Smooth muscle cell (in vitro differentiated cells): ENCODE results near the gene TRIM14. TPM values are rescaled to one million over a fixed set of nuclear protein-coding genes. Genes with fewer than 3 reads are reported as not detected.

Experiments
- DNase-seq: peaks from one replicate; lab custom pipeline; 2025; ENCODE audit not compliant: unreplicated experiment; lab: John Stamatoyannopoulos, UW
- H2AFZ ChIP-seq: fragments of 200-600 bp; sonication (generic); 2 replicates; pipeline ENCODE4 v1.6.0; 2016; ENCODE audit warnings: antibody characterized with exemption, low read depth, mild to moderate bottlenecking
- H3F3A ChIP-seq: fragments of 200-600 bp; sonication (generic); 2 replicates; pipeline ENCODE4 v1.6.0; 2017; ENCODE audit warnings: antibody characterized with exemption, low read depth
- H3K27ac ChIP-seq: fragments of 200-600 bp; sonication (generic); 2 replicates; pipeline ENCODE4 v1.5.1; 2016; ENCODE audit warnings: low read depth, mild to moderate bottlenecking
- H3K27me3 ChIP-seq: fragments of 200-600 bp; sonication (generic); 2 replicates; pipeline ENCODE4 v1.6.1; 2016; ENCODE audit warnings: low read depth, mild to moderate bottlenecking
- H3K36me3 ChIP-seq: fragments of 200-600 bp; sonication (generic); 2 replicates; pipeline ENCODE4 v1.5.1; 2016; ENCODE audit warnings: low read depth
- H3K4me1 ChIP-seq: fragments of 200-600 bp; sonication (generic); 2 replicates; pipeline ENCODE4 v1.5.1; 2016; ENCODE audit warnings: low read depth
- H3K4me2 ChIP-seq: fragments of 200-600 bp; sonication (generic); 2 replicates; pipeline ENCODE4 v1.6.0; 2016; ENCODE audit warnings: mild to moderate bottlenecking
- H3K4me3 ChIP-seq: fragments of 200-600 bp; sonication (generic); 2 replicates; pipeline ENCODE4 v1.5.1; 2016; ENCODE audit warnings: mild to moderate bottlenecking
- H3K79me2 ChIP-seq: fragments of 200-600 bp; sonication (generic); 2 replicates; pipeline ENCODE4 v1.6.0; 2016; ENCODE audit warnings: low read depth, mild to moderate bottlenecking
- H3K9ac ChIP-seq: fragments of 200-600 bp; sonication (generic); 2 replicates; pipeline ENCODE4 v1.6.0; 2016; ENCODE audit warnings: low read depth
- H3K9me3 ChIP-seq: fragments of 200-600 bp; sonication (generic); replicated peaks from 2 replicates; pipeline ENCODE4 v1.5.1; 2016; ENCODE audit warnings: low read depth
- H4K20me1 ChIP-seq: fragments of 200-600 bp; sonication (generic); 2 replicates; pipeline ENCODE4 v1.6.0; 2016; ENCODE audit warnings: low read depth
- WGBS: methylation state at CpG from one replicate; pipeline ENCODE4 v1.1.7; 2016; ENCODE audit warnings: low lambda C conversion rate; 5-methylcytosine and 5-hydroxymethylcytosine counted together
- polyA plus RNA-seq: library from polyadenylated mRNA; unstranded; fragments of >200 nt; fragmentation: Nextera tagmentation; extraction: Ambion mirVana; gene quantifications from 2 replicates; pipeline ENCODE4 v1.2.1, GENCODE V29; 2016
- total RNA-seq: library from RNA; depleted of rRNA; stranded (reverse); fragments of >200 nt; gene quantifications from 2 replicates; pipeline ENCODE4 v1.2.3, GENCODE V29; 2014
- TF ChIP-seq, protein P1 (sequence below): fragments of 200-600 bp; sonication (generic); IDR thresholded peaks from 2 replicates; pipeline ENCODE4 v1.5.1; 2017; ENCODE audit warnings: borderline replicate concordance, mild to moderate bottlenecking, antibody characterized with exemption; ENCODE audit not compliant: insufficient read depth, poor library complexity, severe bottlenecking

Gene TRIM14
- total and polyA plus RNA-seq, 2 experiments from 2014 or later: 1.2 to 2.5 TPM

DNA sequence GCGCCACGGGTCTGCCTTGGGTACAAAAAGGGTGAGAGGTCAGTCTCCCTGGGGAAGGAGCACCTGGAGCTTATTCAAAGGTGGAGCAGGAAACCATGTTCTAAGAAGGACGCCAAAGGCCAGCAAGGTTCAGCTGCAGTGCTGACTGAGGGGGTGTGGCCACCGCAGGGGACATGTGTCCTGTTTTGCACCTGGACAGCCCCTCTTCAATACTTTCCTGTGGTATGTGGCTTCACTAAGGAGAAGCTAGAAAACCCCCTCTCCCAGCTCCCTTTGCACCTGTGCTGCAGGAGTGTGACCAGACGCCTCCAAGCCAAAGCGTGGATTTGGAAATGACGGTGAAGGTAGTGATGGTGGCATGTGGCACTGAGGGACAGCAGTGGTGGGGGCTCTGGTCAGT lies 23.6 kb downstream of the TRIM14 start:
- Histone ChIP-seq H4K20me1 (no peaks in the 10 kb centered on the region), H3K27me3 (no peaks in the 10 kb centered on the region), H2AFZ (no peak overlapping the region), H3K36me3 (no peaks in the 10 kb centered on the region), H3K27ac (no peak overlapping the region), H3K4me2 (no peak overlapping the region), H3K4me1 (peaks cover 9% of the 10 kb centered on the region), H3K4me3 (no peak overlapping the region), H3K79me2 (no peaks in the 10 kb centered on the region), H3K9ac (no peak overlapping the region), H3F3A (peaks cover 5% of the 10 kb centered on the region), H3K9me3 (no peaks in the 10 kb centered on the region)
- TF ChIP-seq, protein P1, sequence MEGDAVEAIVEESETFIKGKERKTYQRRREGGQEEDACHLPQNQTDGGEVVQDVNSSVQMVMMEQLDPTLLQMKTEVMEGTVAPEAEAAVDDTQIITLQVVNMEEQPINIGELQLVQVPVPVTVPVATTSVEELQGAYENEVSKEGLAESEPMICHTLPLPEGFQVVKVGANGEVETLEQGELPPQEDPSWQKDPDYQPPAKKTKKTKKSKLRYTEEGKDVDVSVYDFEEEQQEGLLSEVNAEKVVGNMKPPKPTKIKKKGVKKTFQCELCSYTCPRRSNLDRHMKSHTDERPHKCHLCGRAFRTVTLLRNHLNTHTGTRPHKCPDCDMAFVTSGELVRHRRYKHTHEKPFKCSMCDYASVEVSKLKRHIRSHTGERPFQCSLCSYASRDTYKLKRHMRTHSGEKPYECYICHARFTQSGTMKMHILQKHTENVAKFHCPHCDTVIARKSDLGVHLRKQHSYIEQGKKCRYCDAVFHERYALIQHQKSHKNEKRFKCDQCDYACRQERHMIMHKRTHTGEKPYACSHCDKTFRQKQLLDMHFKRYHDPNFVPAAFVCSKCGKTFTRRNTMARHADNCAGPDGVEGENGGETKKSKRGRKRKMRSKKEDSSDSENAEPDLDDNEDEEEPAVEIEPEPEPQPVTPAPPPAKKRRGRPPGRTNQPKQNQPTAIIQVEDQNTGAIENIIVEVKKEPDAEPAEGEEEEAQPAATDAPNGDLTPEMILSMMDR: no peak
- no peak for DNase-seq
- WGBS: 93% methylated on average over 7 of the region's 7 CpGs

DNA sequence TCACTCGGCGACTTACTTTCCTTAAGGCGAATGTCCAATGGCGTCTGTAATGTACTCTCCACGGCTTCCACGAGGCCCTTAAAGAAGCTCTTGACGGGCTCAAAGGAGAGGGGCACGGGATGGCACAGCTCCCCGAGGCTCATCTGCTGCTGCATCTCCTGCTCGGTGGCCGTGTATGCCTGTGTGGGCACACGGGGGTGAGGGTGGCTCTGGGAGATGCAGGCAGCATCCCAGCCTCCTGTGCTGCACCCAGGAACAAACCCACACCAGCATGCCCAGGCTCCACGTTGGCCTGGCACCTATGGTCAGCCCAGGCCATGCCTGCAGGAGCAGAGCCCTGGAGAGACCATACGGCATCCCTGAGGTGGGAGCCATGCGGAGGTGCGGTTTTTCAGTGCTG lies 24.2 kb downstream of the TRIM14 start:
- H3K4me2 ChIP-seq: no peak overlapping the region
- no peaks in the 10 kb centered on the region for H4K20me1 ChIP-seq
- DNase-seq: no peak
- peaks cover 5% of the 10 kb centered on the region for H3F3A ChIP-seq
- H3K4me3 ChIP-seq: no peak overlapping the region
- 95% methylated on average over 16 of the region's 16 CpGs for WGBS
- H3K27me3 ChIP-seq: peaks cover 3% of the 10 kb centered on the region
- H3K36me3 ChIP-seq: no peaks in the 10 kb centered on the region
- H3K9me3 ChIP-seq: no peaks in the 10 kb centered on the region
- no peak overlapping the region for H2AFZ ChIP-seq
- H3K9ac ChIP-seq: no peak overlapping the region
- H3K4me1 ChIP-seq: peaks cover 9% of the 10 kb centered on the region
- H3K79me2 ChIP-seq: no peaks in the 10 kb centered on the region
- H3K27ac ChIP-seq: no peak overlapping the region
- TF ChIP-seq, protein P1: no peak

DNA sequence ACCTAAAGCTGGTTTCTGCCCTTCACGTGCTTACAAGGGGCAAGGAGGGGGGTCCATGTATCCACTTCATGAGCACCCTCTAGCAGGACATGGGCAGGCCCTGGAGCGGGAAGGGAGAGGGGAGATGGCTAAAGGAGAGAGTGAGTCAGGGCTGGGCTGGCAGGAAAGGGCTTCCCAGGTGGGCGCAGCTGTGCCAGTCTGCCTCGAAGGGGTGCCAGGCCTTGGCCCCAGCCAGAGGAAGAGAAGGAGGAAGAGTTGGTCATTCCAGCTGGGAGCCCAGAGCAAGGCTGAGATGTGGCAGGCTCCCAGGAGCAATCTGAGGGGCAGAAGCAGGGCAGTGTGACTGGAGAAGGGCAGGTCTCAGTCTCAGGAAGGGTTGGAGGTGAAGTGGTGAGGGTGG lies 24.7 kb downstream of the TRIM14 start:
- Histone ChIP-seq H3K4me1 (peaks cover 9% of the 10 kb centered on the region), H2AFZ (no peak overlapping the region), H3F3A (peaks cover 5% of the 10 kb centered on the region), H3K4me2 (no peak overlapping the region), H3K27ac (no peak overlapping the region), H3K4me3 (no peak overlapping the region), H3K27me3 (peaks cover 6% of the 10 kb centered on the region), H4K20me1 (no peaks in the 10 kb centered on the region), H3K9ac (no peak overlapping the region), H3K79me2 (no peaks in the 10 kb centered on the region), H3K36me3 (no peaks in the 10 kb centered on the region), H3K9me3 (no peaks in the 10 kb centered on the region)
- 90% methylated on average over 4 of the region's 4 CpGs for WGBS
- TF ChIP-seq, protein P1: no peak
- DNase-seq: no peak

DNA sequence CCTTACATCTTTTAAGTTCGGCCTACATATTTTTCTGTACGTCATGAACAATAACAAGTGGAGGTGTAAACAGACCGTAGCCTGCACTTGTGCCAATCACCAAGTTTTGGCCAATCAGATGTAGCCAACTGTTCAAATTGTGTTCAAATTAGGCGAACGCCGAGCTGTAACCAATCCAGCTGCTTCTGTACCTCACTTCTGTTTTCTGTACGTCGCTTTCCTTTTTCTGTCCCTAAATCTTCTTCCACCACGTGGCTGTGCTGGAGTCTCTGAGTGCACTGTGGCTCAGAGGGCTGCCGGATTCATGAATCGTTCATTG lies 26.4 kb downstream of the TRIM14 start:
- Histone ChIP-seq H3K27ac (no peak overlapping the region), H4K20me1 (no peaks in the 10 kb centered on the region), H3K4me3 (no peak overlapping the region), H3K79me2 (no peaks in the 10 kb centered on the region), H3F3A (peaks cover 5% of the 10 kb centered on the region), H3K36me3 (no peaks in the 10 kb centered on the region), H2AFZ (no peak overlapping the region), H3K27me3 (peaks cover 14% of the 10 kb centered on the region), H3K9me3 (no peaks in the 10 kb centered on the region), H3K9ac (no peak overlapping the region), H3K4me1 (peaks cover 7% of the 10 kb centered on the region), H3K4me2 (no peak overlapping the region)
- DNase-seq: no peak
- TF ChIP-seq, protein P1: no peak
- 84% methylated on average over 11 of the region's 11 CpGs for WGBS
